Upper lobe of right lung (tissue), 1 donor: Measurements from ENCODE around the gene KRT74. TPM values are rescaled to one million over a fixed set of nuclear protein-coding genes. Genes with fewer than 3 reads are reported as not detected.
"Not testable (repeated sequence)": the region's sequence is repeated elsewhere in the genome, so short reads cannot be mapped to it uniquely, and the experiment has no call there.

Experiments
- ATAC-seq: fragments of 200-7000 bp; cut with Tn5 transposase; one replicate; pipeline ENCODE4 v1.9.1; 2020; ENCODE audit warnings: mild to moderate bottlenecking, moderate library complexity
- DNase-seq: peaks from one replicate; pipeline ENCODE4 v3.0.0-alpha.2; 2020
- H3K27ac ChIP-seq: fragments of 200-600 bp; one replicate; pipeline ENCODE4 v1.8.0; 2022
- H3K27me3 ChIP-seq: fragments of 200-600 bp; one replicate; pipeline ENCODE4 v1.8.0; 2022; ENCODE audit warnings: mild to moderate bottlenecking
- H3K36me3 ChIP-seq: fragments of 200-600 bp; one replicate; pipeline ENCODE4 v1.8.0; 2022
- H3K4me1 ChIP-seq: fragments of 200-600 bp; one replicate; pipeline ENCODE4 v1.8.0; 2022
- H3K4me3 ChIP-seq: fragments of 200-600 bp; one replicate; pipeline ENCODE4 v1.8.0; 2022; ENCODE audit warnings: mild to moderate bottlenecking
- H3K9me3 ChIP-seq: fragments of 200-600 bp; one replicate; pipeline ENCODE4 v1.8.0; 2022
- CTCF ChIP-seq: fragments of 200-600 bp; IDR thresholded peaks from one replicate; pipeline ENCODE4 v1.8.0; 2022; ENCODE audit warnings: antibody characterized with exemption
- intact Hi-C: fragments of 100-400 bp; cut with DNase I; formaldehyde crosslinking; loops from one replicate; pipeline ENCODE4 v1.11.0; 2022
- total RNA-seq: library from RNA; stranded (reverse); fragmentation: NEBNext Ultra II Directional; extraction: Animal tissue kit (Norgen Biotek cat#: 25700); gene quantifications from one replicate; pipeline ENCODE4 v1.2.1, GENCODE V29; 2021
- donor health status: DM: no; HTN: yes; CAD: no; lungs with severe emphysema.

The KRT74 gene
- total RNA-seq, 1 donor from 2014 or later = not detected

GRCh38 chr12:52601671-52602070 is 28.0 kb upstream of the KRT74 start:
- Histone ChIP-seq H3K27ac (no peak overlapping the region), H3K9me3 (no peaks in the 10 kb centered on the region), H3K27me3 (peaks cover 31% of the 10 kb centered on the region), H3K4me1 (no peaks in the 10 kb centered on the region), H3K36me3 (no peaks in the 10 kb centered on the region), H3K4me3 (no peak overlapping the region)
- no peak for TF ChIP-seq CTCF
- DNase-seq (peak; percentile 18), ATAC-seq (no peak)
- intact Hi-C loops = no loop called here

- peaks cover 31% of the 10 kb centered on the region for H3K27me3 ChIP-seq
- H3K27ac ChIP-seq = no peak within 1 kb of the TSS
- no peaks in the 10 kb centered on the region for H3K4me1 ChIP-seq
- peak; percentile 59 for DNase-seq
- TF ChIP-seq CTCF = no peak
- intact Hi-C loops = no loop called here
- no peaks in the 10 kb centered on the region for H3K9me3 ChIP-seq
- no peak for ATAC-seq
- H3K36me3 ChIP-seq = no peaks in the 10 kb centered on the region
- no peak within 1 kb of the TSS for H3K4me3 ChIP-seq
Observed at GRCh38 chr12:52600941-52601481, 27.4 kb upstream of the KRT74 start, which contains the start of gene KRT72. Gene KRT72 (minus strand): TSS chr12:52601463. CDS start chr12:52601452, 11 bp downstream.

GRCh38 chr12:52600475-52600874 is 26.8 kb upstream of the KRT74 start:
- Histone ChIP-seq H3K4me1 (no peaks in the 10 kb centered on the region), H3K4me3 (no peak overlapping the region), H3K27me3 (peaks cover 31% of the 10 kb centered on the region), H3K9me3 (no peaks in the 10 kb centered on the region), H3K27ac (no peak overlapping the region), H3K36me3 (no peaks in the 10 kb centered on the region)
- no peak for TF ChIP-seq CTCF
- ATAC-seq (no peak), DNase-seq (no peak)
- intact Hi-C loops = no loop called here

GRCh38 chr12:52600071-52600470 is 26.4 kb upstream of the KRT74 start:
- DNase-seq (peak; percentile 12), ATAC-seq (no peak)
- Histone ChIP-seq H3K27me3 (peaks cover 31% of the 10 kb centered on the region), H3K36me3 (no peaks in the 10 kb centered on the region), H3K4me3 (no peak overlapping the region), H3K27ac (no peak overlapping the region), H3K9me3 (no peaks in the 10 kb centered on the region), H3K4me1 (no peaks in the 10 kb centered on the region)
- intact Hi-C loops = no loop called here
- TF ChIP-seq CTCF = no peak

GRCh38 chr12:52598966-52599365 is 25.3 kb upstream of the KRT74 start:
- intact Hi-C loops = no loop called here
- ATAC-seq = no peak
- H3K4me3 ChIP-seq = no peak overlapping the region
- H3K36me3 ChIP-seq = no peaks in the 10 kb centered on the region
- H3K4me1 ChIP-seq = no peaks in the 10 kb centered on the region
- H3K27ac ChIP-seq = no peak overlapping the region
- peak; percentile 26 for DNase-seq
- H3K9me3 ChIP-seq = no peaks in the 10 kb centered on the region
- peaks cover 36% of the 10 kb centered on the region for H3K27me3 ChIP-seq
- no peak for TF ChIP-seq CTCF

- peaks cover 15% of the 10 kb centered on the region for H3K27me3 ChIP-seq
- H3K4me3 ChIP-seq, H3K4me1 ChIP-seq, H3K9me3 ChIP-seq, ATAC-seq, H3K27ac ChIP-seq, H3K36me3 ChIP-seq, intact Hi-C loops, DNase-seq: not testable (repeated sequence)
Observed at GRCh38 chr12:52594237-52594636, 20.6 kb upstream of the KRT74 start.
